GM12878 (cell line): ENCODE results near the gene ADAMTS4. TPM values are rescaled to one million over a fixed set of nuclear protein-coding genes. Genes with fewer than 3 reads are reported as not detected.

ENCODE experiments used
- BMI1 ChIP-seq: fragments of 450-650 bp; IDR thresholded peaks from 2 replicates; pipeline ENCODE4 v1.6.1; 2016; ENCODE audit warnings: mild to moderate bottlenecking, moderate library complexity, borderline replicate concordance
- CREB1 ChIP-seq: IDR thresholded peaks from 2 replicates; pipeline ENCODE4 v1.6.1; 2012; ENCODE audit warnings: low read depth, mild to moderate bottlenecking, inconsistent platforms
- ETV6 ChIP-seq, 2 experiments: fragments of 450-650 bp in 1 of 2; IDR thresholded peaks in 1 of 2; conservative IDR thresholded peaks in 1 of 2; 2 replicates each; pipeline ENCODE4 v1.6.1; 2014; ENCODE audit warnings: antibody characterized with exemption in 1 of 2, borderline replicate concordance in 1 of 2, low read depth in 1 of 2, mild to moderate bottlenecking in 1 of 2, moderate library complexity in 1 of 2
- FOXM1 ChIP-seq: IDR thresholded peaks from 2 replicates; pipeline ENCODE4 v1.6.1; 2012; ENCODE audit warnings: low read depth, mild to moderate bottlenecking, inconsistent platforms, low read length, moderate library complexity
- GATAD2B ChIP-seq: fragments of 450-650 bp; conservative IDR thresholded peaks from 2 replicates; pipeline ENCODE4 v1.6.1; 2017; ENCODE audit warnings: low read depth, mild to moderate bottlenecking, moderate library complexity
- HDGF ChIP-seq: fragments of 450-650 bp; IDR thresholded peaks from 2 replicates; pipeline ENCODE4 v1.6.1; 2016; ENCODE audit warnings: antibody characterized with exemption
- LARP7 ChIP-seq: fragments of 450-650 bp; IDR thresholded peaks from 2 replicates; pipeline ENCODE4 v1.6.1; 2017; ENCODE audit warnings: mild to moderate bottlenecking
- MYC ChIP-seq: IDR thresholded peaks from 2 replicates; pipeline ENCODE4 v1.6.1; 2011; ENCODE audit warnings: mild to moderate bottlenecking, low read length, moderate library complexity, inconsistent platforms; ENCODE audit not compliant: insufficient read depth, insufficient replicate concordance, insufficient read length, severe bottlenecking
- POU2F2 ChIP-seq: IDR thresholded peaks from 3 replicates; pipeline ENCODE4 v1.6.1; 2011; ENCODE audit warnings: low read depth, mild to moderate bottlenecking, low read length, borderline replicate concordance
- polyA plus RNA-seq, 11 experiments: library from polyadenylated mRNA; depleted of rRNA in 4 of 11; unstranded in 6 of 11; stranded (reverse) in 5 of 11; fragments of >200 nt; fragmentation: Nextera tagmentation in 4 of 11; fragmentation: Illumina TruSeq in 1 of 11; extraction: Ambion mirVana in 4 of 11; extraction: Trizol in 1 of 11; gene quantifications; 1 replicate in 1 of 11; 2 replicates in 10 of 11; pipeline versions ENCODE4 v1.2.1 to v1.2.3, GENCODE V29; 2011 to 2016; ENCODE audit warnings: inconsistent platforms in 2 of 11, missing spikeins in 2 of 11, low read depth in 1 of 11
- total RNA-seq, 4 experiments: library from RNA; depleted of rRNA in 3 of 4; stranded (reverse); fragments of >200 nt in 3 of 4; fragmentation: Illumina TruSeq in 1 of 4; extraction: Trizol in 1 of 4; gene quantifications; 2 replicates each; pipeline versions ENCODE4 v1.2.1 to v1.2.3, GENCODE V29; 2013 to 2021
- TF ChIP-seq, protein P1 (sequence below): IDR thresholded peaks from 2 replicates; pipeline ENCODE4 v1.6.1; 2011; ENCODE audit warnings: borderline replicate concordance, low read depth, mild to moderate bottlenecking, moderate library complexity, mixed read lengths, low read length; ENCODE audit not compliant: insufficient read depth; ENCODE audit errors: extremely low read length

The ADAMTS4 gene
- total and polyA plus RNA-seq, 10 of the 15 experiments (the other 5 are each of a cell fraction or from before 2014, with no cell fraction given): 0.01 to 0.13 (median 0.05) TPM; not detected in 2

DNA sequence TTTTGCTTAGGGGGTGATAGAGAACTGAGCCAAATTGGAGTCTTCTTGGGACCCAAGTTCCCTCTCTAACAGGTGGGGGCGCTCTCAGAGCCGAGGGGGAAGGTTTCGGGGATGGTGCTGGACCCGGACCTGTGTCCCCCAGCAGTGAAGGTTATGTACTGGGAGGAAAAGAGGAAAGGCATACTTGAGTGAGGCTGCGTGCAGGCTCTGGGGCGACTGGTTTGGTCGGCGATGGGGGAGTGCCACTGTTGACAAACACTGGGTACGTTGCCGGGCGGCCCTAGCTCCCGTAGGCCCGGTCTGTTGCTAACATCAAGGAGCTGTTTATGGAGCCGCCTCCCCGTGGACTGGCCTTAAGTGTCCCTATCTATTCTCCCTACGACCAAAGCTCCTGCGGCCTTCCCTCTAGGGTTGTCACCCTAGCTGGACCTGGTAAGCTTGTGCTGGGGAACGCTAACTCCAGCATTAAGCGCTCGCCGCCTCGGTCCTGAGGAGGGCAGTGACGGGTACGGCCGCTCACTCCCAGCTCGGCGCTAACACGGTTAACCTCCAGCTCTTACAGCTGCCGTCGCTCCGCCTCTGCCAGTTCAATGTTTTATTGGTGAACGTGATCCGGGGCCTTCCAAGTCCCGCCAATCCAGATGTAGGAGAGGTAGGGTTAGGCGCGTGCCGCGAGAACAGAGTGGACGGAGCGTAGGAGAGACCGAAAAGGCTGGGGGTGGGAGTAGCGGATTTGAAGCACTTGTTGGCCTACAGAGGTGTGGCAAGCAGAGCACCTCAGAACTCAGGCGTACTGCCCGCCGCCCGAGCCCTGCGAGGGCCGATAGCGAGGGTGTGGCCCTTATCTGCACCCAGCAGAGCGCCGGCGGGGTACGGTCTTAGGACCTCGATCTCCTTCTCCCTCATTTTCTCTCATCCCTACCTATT is 32.8 kb downstream of the ADAMTS4 start, which contains the start of gene PPOX (continued):
- peak; percentile 11; the same call in 1 of the 2 replicates for TF ChIP-seq FOXM1
- TF ChIP-seq LARP7: peak; percentile 89
- TF ChIP-seq, protein P1, sequence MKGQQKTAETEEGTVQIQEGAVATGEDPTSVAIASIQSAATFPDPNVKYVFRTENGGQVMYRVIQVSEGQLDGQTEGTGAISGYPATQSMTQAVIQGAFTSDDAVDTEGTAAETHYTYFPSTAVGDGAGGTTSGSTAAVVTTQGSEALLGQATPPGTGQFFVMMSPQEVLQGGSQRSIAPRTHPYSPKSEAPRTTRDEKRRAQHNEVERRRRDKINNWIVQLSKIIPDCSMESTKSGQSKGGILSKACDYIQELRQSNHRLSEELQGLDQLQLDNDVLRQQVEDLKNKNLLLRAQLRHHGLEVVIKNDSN: peak; percentile 59
- no peak for TF ChIP-seq ETV6 (conservative IDR thresholded peaks at IDR 0.05 in 1 of 2, IDR thresholded peaks at IDR 0.05 in 1 of 2; ENCODE audit: borderline replicate concordance in 1 of 2, low read depth in 1 of 2)
- TF ChIP-seq MYC: no peak
- peak; percentile 64; the same call in 1 of the 2 replicates for TF ChIP-seq GATAD2B
- TF ChIP-seq HDGF: no peak; the same call in 1 of the 2 replicates
- TF ChIP-seq POU2F2: no peak
- TF ChIP-seq BMI1: no peak
- TF ChIP-seq CREB1: peak; percentile 73
- TF ChIP-seq, all 136 proteins: peak for 61
